WERI-Rb-1 (cell line): ENCODE results near the gene AADACL3.

Source experiments
- DNase-seq: peaks from one replicate; pipeline ENCODE4 v3.0.0-alpha.2; 2020
- H3K27ac ChIP-seq: fragments of 250-450 bp; sonication (Bioruptor Pico); 2 replicates; pipeline ENCODE4 v1.5.1; 2020; ENCODE audit warnings: mild to moderate bottlenecking, moderate library complexity
- H3K27me3 ChIP-seq: fragments of 250-450 bp; sonication (Bioruptor Pico); 2 replicates; pipeline ENCODE4 v1.5.1; 2021; ENCODE audit warnings: mild to moderate bottlenecking, low read depth, moderate library complexity; ENCODE audit not compliant: insufficient read depth, severe bottlenecking
- H3K36me3 ChIP-seq: fragments of 250-450 bp; sonication (Bioruptor Pico); 2 replicates; pipeline ENCODE4 v1.5.1; 2020; ENCODE audit warnings: mild to moderate bottlenecking, moderate library complexity
- H3K4me3 ChIP-seq: 2 replicates; pipeline ENCODE4 v1.5.1; 2011; ENCODE audit warnings: low read depth, mild to moderate bottlenecking, control low read depth, low read length
- H3K9me3 ChIP-seq: fragments of 250-450 bp; sonication (Bioruptor Pico); 2 replicates; pipeline ENCODE4 v1.5.1; 2021; ENCODE audit warnings: mild to moderate bottlenecking, moderate library complexity; ENCODE audit not compliant: severe bottlenecking
- CTCF ChIP-seq: IDR thresholded peaks from 2 replicates; pipeline ENCODE4 v1.5.1; 2011; ENCODE audit warnings: low read depth, mild to moderate bottlenecking, control low read depth, inconsistent platforms, low read length

Gene AADACL3

GRCh38 chr1:12678350-12678749 is 37.6 kb upstream of the AADACL3 start:
- Histone ChIP-seq H3K9me3 (no peaks in the 10 kb centered on the region), H3K27ac (no peak overlapping the region), H3K27me3 (peaks cover 68% of the 10 kb centered on the region), H3K36me3 (no peaks in the 10 kb centered on the region), H3K4me3 (no peak overlapping the region)
- no peak for DNase-seq
- TF ChIP-seq CTCF, result no peak

- no peak for TF ChIP-seq CTCF
- DNase-seq, result no peak
- no peaks in the 10 kb centered on the region for H3K9me3 ChIP-seq
- peaks cover 69% of the 10 kb centered on the region for H3K27me3 ChIP-seq
- no peak overlapping the region for H3K27ac ChIP-seq
- H3K36me3 ChIP-seq, result no peaks in the 10 kb centered on the region
- no peak overlapping the region for H3K4me3 ChIP-seq
These were observed 37.1 kb upstream of the AADACL3 start for GRCh38 chr1:12678820-12679219.

GRCh38 chr1:12690156-12690555 is 25.8 kb upstream of the AADACL3 start:
- H3K36me3 ChIP-seq, result no peaks in the 10 kb centered on the region
- peaks cover 81% of the 10 kb centered on the region for H3K27me3 ChIP-seq
- H3K4me3 ChIP-seq, result no peak overlapping the region
- DNase-seq, result no peak
- no peaks in the 10 kb centered on the region for H3K9me3 ChIP-seq
- TF ChIP-seq CTCF, result no peak
- H3K27ac ChIP-seq, result no peak overlapping the region

- no peaks in the 10 kb centered on the region for H3K9me3 ChIP-seq
- peaks cover 89% of the 10 kb centered on the region for H3K27me3 ChIP-seq
- H3K4me3 ChIP-seq, result no peak overlapping the region
- no peak for TF ChIP-seq CTCF
- H3K27ac ChIP-seq, result no peak overlapping the region
- no peaks in the 10 kb centered on the region for H3K36me3 ChIP-seq
- no peak for DNase-seq
These were observed 22.7 kb upstream of the AADACL3 start for GRCh38 chr1:12692967-12693782.

GRCh38 chr1:12696658-12697057 is 19.3 kb upstream of the AADACL3 start:
- H3K4me3 ChIP-seq, result no peak overlapping the region
- H3K36me3 ChIP-seq, result no peaks in the 10 kb centered on the region
- no peak for DNase-seq
- H3K9me3 ChIP-seq, result peaks cover under 1% of the 10 kb centered on the region
- no peak for TF ChIP-seq CTCF
- H3K27ac ChIP-seq, result no peak overlapping the region
- H3K27me3 ChIP-seq, result peaks cover 90% of the 10 kb centered on the region

GRCh38 chr1:12697397-12697796 is 18.5 kb upstream of the AADACL3 start:
- Histone ChIP-seq H3K9me3 (peaks cover 3% of the 10 kb centered on the region), H3K36me3 (no peaks in the 10 kb centered on the region), H3K27ac (no peak overlapping the region), H3K4me3 (no peak overlapping the region), H3K27me3 (peaks cover 83% of the 10 kb centered on the region)
- TF ChIP-seq CTCF, result no peak
- no peak for DNase-seq
